ENCODE measurements around the gene NEK4. TPM values are rescaled to one million over a fixed set of nuclear protein-coding genes. Genes with fewer than 3 reads are reported as not detected.

NEK4 gene
- total and polyA plus RNA-seq, 2 of the 13 experiments (the other 11 are each of a cell fraction or from before 2014, with no cell fraction given), result 16.5 to 38.0 TPM

GRCh38 chr3:52792413-52792812 is 21.7 kb upstream of the NEK4 start (continued):
- TF ChIP-seq FOXP4 (CRISPR knock-in tag; IDR thresholded peaks at IDR 0.05), result no peak
- TF ChIP-seq SP2 (CRISPR knock-in tag; IDR thresholded peaks at IDR 0.05), result no peak
- no peak for TF ChIP-seq NRL (CRISPR knock-in tag; IDR thresholded peaks at IDR 0.05; ENCODE audit: borderline replicate concordance)
- TF ChIP-seq TSC22D2 (CRISPR knock-in tag; IDR thresholded peaks at IDR 0.05; ENCODE audit: borderline replicate concordance), result no peak
- no peak for TF ChIP-seq ZNF670 (CRISPR knock-in tag; IDR thresholded peaks at IDR 0.05; ENCODE audit: borderline replicate concordance)
- no peak for TF ChIP-seq ZNF850 (CRISPR knock-in tag; conservative IDR thresholded peaks at IDR 0.05)
- no peak for TF ChIP-seq ZBTB4 (CRISPR knock-in tag; IDR thresholded peaks at IDR 0.05; ENCODE audit: borderline replicate concordance)
- TF ChIP-seq ZBTB2 (CRISPR knock-in tag; IDR thresholded peaks at IDR 0.05; ENCODE audit: low read depth), result no peak
- no peak for TF ChIP-seq RERE (CRISPR knock-in tag; IDR thresholded peaks at IDR 0.05; ENCODE audit: low read depth)
- no peak for TF ChIP-seq HINFP (CRISPR knock-in tag; IDR thresholded peaks at IDR 0.05; ENCODE audit: low read depth)
- TF ChIP-seq HNF4G (IDR thresholded peaks at IDR 0.05; ENCODE audit: borderline replicate concordance, low read depth, low read length), result peak; percentile 36; the same call in 1 of the 2 replicates
- no peak for TF ChIP-seq HNF4G (CRISPR knock-in tag; IDR thresholded peaks at IDR 0.05; ENCODE audit: borderline replicate concordance, low read depth)
- TF ChIP-seq ELF4 (CRISPR knock-in tag; IDR thresholded peaks at IDR 0.05; ENCODE audit: borderline replicate concordance), result no peak
- no peak for TF ChIP-seq NFE2L1 (CRISPR knock-in tag; IDR thresholded peaks at IDR 0.05; ENCODE audit: borderline replicate concordance)
- 0 out of 2 replicates have a peak, but pooled peaks have one; percentile 65 for TF ChIP-seq PHF21A (CRISPR knock-in tag; IDR thresholded peaks at IDR 0.05)

Measured in HepG2 (cell line).